HG03135 (cell line): ENCODE results near the gene SLC43A3.
"Not testable (repeated sequence)": the region's sequence is repeated elsewhere in the genome, so short reads cannot be mapped to it uniquely, and the experiment has no call there.

ENCODE experiments used
- ATAC-seq: cut with Tn5 transposase; IDR thresholded peaks from one replicate; pipeline ENCODE4 v1.9.1; 2021; ENCODE audit warnings: mild to moderate bottlenecking, moderate library complexity; ENCODE audit not compliant: unreplicated experiment

Gene SLC43A3

DNA sequence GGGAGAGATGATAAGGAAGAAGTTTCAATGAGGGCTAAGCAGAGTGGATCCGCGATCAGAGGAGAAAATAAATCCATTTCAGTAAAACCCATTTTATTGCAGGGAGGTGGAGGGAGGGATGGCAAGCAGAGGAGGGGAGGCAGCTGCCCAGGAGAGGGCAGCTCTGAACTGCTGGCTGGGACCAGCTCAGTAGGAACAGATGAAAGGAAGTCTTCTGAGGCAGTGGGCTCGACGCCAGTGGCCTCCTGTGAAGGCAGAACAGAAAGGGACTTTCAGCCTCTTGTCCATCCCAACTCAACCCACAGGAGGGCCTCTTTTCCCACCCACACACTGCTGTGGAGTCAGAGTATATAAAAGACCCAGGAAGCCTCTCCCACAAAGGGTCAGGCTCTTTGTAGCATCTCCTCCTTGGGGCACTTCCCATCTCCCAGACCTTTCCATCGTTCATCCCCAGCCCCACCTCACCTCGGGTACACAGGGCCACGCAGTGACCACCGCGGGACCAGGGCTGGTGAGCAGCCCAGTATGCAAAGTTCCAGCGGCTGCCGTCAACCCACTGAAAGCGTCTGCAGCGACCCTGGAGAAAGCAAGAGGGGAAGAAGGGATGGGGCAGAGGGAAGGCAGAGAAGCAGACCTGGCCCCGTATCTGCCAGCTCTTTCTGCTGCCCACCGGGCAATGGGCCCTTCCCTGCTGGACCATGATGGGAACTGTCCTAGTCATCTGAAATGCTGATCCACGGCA is 39.5 kb downstream of the SLC43A3 start:
- ATAC-seq: no peak

DNA sequence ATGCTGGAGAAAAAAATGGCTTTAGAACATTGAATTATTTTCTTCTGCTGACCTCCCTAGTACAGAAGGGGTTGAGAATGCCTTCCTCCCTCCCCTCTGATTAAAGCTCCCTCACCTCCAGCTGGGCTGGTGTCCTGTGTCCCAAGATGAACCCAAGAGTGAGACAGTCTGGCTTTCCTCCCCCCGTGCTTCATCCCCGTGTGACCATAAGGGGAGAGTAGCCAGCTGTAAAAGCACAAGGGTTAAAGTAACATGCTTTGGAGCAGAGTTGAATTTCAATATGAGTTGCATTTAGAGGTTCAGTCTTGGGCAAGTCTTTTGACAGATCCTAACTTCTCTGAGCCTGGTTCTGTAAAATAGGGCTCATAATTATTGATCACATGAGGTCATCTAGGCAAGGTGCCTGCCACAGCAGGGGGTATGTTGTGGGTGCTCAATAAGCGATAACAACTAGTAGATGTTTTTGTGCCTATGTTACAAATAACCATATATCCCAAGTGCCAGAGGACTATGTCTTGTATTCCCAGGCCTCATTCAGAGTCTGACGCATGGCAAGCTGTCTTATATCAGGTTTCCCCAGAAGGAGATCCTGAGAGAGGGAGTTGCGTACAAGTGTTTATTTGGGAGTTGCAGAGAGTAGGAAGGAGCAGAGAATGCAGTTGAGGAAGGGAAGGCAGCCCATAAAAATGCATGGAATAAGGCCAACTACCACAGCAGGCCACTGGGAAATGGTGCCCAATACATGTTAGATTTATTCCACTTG is 40.6 kb downstream of the SLC43A3 start:
- ATAC-seq: no peak

- no peak for ATAC-seq
Measured at GRCh38 chr11:57380975-57381374, 45.9 kb downstream of the SLC43A3 start, which contains the start of gene PRG3. Gene PRG3 (minus strand): TSS chr11:57381150. CDS start chr11:57380708, 442 bp downstream.

- ATAC-seq: no peak
Measured at GRCh38 chr11:57379732-57380131, 47.2 kb downstream of the SLC43A3 start.

DNA sequence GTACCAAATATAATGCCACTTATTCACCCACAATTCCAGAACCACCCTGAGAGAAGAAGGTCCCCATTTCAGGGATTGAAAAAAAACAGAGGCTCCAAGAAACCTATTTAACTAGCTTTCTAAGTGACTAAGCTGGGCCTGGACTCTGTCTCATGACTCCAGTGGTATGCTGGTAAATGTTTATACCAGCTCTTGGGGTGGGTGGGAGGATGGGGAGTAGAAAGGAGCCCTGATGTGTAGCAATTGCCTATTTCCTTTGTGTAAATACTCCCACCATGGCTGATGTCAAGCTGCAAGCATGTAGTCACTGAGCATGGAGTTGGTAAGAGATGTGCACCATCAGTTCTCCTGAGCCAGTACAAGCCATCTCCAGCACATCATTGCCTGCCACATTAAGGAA is 48.7 kb downstream of the SLC43A3 start:
- no peak for ATAC-seq

- no peak for ATAC-seq
Measured at GRCh38 chr11:57377107-57377506, 49.8 kb downstream of the SLC43A3 start.

DNA sequence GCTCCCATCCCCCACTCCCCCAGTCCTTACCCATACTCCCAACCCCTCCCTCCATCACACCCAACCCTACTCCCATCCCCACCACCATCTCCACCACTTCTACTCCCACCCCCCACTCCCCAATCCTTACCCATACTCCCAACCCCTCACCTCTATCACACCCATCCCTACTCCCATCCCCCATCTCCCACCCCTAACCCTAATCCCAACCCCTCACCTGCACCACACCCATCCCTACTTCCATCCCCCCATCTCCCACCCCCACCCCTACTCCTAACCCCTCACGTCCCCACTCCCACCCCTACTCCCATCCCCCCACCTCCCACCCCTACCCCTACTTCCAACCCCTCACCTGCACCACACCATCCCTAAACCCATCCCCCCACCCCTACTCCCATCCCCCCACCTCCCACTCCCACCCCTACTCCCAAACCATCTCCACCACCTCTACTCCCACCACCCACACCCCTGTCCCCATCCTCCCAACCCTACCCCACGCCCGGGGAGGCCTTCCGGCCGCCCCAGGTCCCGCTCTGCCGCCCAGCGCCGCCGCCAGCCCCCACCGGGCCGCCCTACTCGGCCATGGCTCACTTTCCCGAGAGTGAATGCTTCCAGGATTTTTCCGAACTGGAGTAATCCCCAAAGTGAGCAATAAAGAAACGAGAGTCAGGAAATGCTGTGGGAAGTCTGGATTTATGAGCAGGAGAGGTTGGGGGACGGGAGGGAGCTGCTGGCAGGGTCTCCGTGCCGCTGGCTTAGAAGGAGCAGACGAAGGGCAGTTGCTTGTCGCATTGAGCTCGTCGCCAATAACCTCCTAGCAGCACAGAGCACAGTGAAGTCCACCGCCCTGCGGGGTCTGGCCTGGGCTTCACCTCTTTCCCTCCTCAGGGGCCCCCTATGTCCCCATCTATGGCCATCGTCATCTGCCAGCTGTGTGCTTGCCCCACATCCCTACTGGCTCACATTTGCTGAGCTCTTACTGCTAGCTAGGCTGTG is 50.5 kb downstream of the SLC43A3 start:
- no peak for ATAC-seq

DNA sequence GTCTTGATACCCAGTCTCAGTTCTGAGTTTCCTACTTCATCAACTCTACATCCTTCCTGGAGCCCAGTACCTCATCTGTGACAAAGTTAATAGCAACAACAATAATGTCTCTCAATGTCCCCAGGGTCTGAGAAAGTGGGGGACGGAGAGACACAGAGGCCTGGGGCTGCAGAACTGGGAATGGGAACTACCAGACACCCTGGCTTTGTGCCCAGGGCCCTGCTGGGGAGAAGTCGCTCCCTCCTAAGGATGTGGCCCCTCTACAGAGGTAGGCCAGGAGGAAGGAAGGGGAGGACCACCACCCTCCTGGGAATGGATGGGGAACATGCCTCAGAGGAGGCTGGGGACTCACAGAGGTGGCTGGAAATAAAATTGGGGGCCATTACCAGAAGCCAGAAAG is 51.4 kb downstream of the SLC43A3 start:
- no peak for ATAC-seq

DNA sequence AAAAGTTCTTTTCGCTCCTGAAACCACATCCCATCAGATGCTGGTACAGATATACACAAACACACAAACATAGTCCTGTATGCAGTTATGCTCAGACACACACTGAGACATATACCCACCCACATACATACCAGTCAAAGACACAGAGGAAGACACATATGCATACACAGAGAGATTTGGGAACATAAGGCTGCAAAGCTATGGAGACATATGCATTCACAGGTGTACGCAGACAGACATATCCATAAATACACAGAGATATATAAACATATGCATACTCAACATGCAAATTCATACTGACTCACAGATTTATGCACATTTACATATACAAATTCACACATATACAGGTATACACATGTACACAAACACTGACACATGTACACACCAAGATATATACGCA is 52.0 kb downstream of the SLC43A3 start:
- no peak for ATAC-seq

DNA sequence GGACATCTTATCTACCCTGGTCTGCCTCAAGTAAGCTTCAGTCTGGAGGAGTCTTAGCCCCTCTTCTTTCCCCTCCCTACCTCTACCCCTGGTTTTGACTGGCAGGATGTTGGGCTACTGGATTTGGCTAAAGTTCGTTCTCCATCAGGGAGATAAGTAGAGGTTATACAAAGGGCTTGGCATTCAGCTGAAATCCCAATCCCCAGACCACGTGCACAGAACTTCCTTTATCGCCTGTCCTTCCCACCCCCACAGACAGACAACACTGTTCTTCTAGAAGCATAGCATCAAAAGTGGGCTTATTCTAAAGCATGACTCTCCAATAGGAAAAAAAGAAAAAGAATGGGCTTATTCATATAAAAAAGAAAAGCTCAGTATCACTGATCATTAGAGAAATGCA is 53.8 kb downstream of the SLC43A3 start:
- no peak for ATAC-seq

- no peak for ATAC-seq
Measured at GRCh38 chr11:57370941-57371340, 56.0 kb downstream of the SLC43A3 start.

DNA sequence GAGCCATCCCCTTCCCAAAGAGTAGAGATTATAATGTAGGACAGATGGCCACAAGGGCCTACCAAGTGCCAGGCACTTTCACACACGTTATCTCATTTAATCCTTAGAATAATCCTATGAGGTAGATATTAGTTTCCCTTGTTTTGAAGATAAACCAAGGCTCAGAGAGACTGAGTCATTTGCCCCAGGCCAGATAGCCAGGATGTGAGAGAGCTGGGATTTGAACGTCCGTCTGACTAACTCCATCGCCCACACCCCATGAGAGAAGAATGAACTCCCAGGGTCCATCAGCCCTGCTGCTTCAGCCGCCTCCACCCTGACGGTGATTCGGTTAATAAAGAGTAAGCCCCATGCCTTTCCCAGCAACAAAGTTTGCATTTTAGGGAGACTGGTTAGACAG is 56.7 kb downstream of the SLC43A3 start:
- no peak for ATAC-seq

DNA sequence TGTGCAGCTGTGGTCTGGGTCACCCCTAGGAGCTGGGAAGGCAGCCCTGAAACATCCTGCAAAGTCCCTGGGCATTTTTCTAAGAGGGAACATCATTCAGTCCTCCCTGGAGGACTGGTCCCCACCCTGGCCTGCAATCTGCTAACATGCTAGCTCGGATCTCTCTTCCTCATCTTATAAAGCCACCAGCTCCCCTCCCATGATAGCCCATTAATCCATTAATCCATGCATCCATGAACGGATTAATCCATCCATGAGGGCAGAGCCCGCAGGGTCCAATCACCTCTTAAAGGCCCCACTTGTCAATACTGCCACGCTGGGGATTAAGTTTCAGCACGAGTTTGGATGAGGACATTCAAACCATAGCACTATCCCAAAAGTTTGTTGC is 58.1 kb downstream of the SLC43A3 start:
- no peak for ATAC-seq

- ATAC-seq: no peak
Measured at GRCh38 chr11:57368106-57368844, 58.6 kb downstream of the SLC43A3 start.

GRCh38 chr11:57364851-57365660 is 61.9 kb downstream of the SLC43A3 start:
- no peak for ATAC-seq

DNA sequence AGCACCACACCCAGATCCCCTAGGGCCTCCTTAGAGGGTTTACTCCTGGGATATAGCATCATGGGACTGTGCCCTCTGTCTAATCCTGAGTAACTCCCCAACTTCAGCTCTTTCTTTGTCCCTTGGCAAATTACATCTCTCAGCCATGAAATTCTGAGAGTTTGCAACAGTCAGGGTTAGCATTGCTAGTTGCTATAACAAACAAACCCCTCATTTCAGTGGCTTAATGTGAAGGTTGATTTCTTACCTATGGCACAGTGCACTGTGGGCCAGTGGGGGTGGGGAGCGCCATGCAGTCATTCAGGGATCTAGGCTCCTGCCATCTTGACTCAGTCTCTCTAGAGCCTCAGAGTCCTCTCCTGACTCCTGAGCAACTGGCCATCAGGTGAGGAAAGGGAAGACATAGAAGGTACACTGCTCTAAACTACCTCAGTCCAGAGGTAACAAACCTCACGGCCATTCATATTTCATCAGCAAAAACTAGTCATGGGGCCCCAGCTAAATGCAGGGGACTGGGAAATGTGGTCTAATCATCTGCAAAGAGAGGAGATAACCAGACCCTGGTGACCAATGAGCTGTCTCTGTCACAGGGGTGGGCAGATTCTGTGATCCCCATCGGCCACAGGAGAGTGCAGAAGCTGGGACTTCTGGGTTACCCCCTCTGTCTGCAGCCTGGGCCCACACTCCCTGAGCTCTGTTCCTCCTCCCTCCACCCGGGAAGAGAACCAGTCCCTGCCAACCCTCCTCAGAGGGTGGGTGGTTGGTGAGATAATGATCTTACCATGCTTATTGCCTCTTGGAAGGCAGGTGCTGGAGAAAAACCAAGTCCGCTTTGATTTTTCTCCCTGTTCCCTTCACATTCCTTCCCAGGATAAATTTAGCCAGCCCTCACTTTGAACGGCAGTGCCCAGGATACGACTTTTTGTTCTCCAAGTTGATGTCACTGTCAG is 63.5 kb downstream of the SLC43A3 start:
- no peak for ATAC-seq

- ATAC-seq: no peak
Measured at GRCh38 chr11:57361926-57362325, 65.0 kb downstream of the SLC43A3 start.

- not testable (repeated sequence) for ATAC-seq
Measured at GRCh38 chr11:57361420-57361819, 65.5 kb downstream of the SLC43A3 start.
